ENCODE measurements around the gene TBC1D1.

DNA sequence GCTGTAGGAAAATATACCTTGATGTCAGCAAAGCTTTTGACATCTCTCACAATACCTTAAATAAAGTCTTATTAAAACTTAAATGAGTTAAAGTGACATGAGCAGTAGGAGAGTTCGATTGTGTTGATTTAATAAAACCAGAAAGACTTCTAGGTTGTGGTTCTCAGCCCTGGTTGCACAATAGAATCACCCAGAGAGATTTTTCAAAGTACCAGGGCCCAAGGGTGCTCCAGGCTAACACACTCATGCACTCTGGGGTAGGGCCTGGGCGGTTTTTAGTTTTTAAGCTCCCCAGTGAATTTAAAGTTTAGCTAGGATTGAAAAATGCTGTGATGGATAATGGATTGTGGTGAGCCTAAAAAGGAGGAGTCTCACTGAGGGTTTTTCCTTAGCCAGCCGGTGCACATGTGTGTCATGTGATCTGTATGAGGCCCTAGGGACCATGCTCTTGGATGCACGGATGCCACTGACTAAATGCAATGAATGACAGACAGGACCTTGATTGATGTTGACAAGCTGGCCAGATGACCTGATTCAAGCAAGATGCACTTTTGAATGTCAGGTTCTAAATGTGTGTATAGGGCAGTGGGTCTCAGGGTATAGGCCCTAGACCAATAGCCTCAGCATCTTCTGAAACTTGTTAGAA lies 254.3 kb downstream of the TBC1D1 start:
- TF ChIP-seq OSR1 (CRISPR knock-in tag; IDR thresholded peaks at IDR 0.05) (no peak), ARNTL (CRISPR knock-in tag; IDR thresholded peaks at IDR 0.05; ENCODE audit: borderline replicate concordance, low read depth) (no peak), BACH2 (CRISPR knock-in tag; IDR thresholded peaks at IDR 0.05; ENCODE audit: borderline replicate concordance) (no peak), ZFP30 (CRISPR knock-in tag; IDR thresholded peaks at IDR 0.05) (no peak), PATZ1 (CRISPR knock-in tag; IDR thresholded peaks at IDR 0.05; ENCODE audit: borderline replicate concordance) (no peak), ZFP3 (CRISPR knock-in tag; IDR thresholded peaks at IDR 0.05) (no peak), RARB (CRISPR knock-in tag; IDR thresholded peaks at IDR 0.05) (no peak), PPARA (CRISPR knock-in tag; IDR thresholded peaks at IDR 0.05; ENCODE audit: borderline replicate concordance) (no peak), ZC3H10 (CRISPR knock-in tag; IDR thresholded peaks at IDR 0.05) (no peak), TOX (CRISPR knock-in tag; IDR thresholded peaks at IDR 0.05; ENCODE audit: borderline replicate concordance) (no peak), GLIS3 (CRISPR knock-in tag; IDR thresholded peaks at IDR 0.05) (no peak), ZNF8 (CRISPR knock-in tag; IDR thresholded peaks at IDR 0.05) (no peak), ZNF565 (CRISPR knock-in tag; conservative IDR thresholded peaks at IDR 0.05; ENCODE audit: low read depth) (no peak)
